Measurements from ENCODE around the gene TMEM183A.

The TMEM183A gene

DNA sequence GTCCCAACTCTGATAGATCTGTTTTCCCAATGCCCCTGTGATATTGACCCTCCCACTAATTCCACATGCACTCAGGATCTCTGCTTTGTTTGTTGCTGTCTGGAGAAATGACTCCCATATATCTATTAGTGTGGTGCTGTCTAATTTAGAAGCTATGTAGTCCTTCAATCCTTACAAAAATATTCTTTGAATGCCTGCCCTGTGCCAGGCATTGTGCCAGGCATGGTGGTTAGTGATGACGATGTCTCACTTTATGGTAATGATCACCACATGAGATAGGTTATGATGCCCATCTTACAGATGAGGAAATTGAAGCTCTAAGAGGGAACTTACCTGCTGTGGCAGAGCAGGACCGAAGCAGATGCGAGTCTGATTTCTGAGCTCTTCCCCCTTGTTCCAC is 65.7 kb downstream of the TMEM183A start:
- TF ChIP-seq, protein P1, sequence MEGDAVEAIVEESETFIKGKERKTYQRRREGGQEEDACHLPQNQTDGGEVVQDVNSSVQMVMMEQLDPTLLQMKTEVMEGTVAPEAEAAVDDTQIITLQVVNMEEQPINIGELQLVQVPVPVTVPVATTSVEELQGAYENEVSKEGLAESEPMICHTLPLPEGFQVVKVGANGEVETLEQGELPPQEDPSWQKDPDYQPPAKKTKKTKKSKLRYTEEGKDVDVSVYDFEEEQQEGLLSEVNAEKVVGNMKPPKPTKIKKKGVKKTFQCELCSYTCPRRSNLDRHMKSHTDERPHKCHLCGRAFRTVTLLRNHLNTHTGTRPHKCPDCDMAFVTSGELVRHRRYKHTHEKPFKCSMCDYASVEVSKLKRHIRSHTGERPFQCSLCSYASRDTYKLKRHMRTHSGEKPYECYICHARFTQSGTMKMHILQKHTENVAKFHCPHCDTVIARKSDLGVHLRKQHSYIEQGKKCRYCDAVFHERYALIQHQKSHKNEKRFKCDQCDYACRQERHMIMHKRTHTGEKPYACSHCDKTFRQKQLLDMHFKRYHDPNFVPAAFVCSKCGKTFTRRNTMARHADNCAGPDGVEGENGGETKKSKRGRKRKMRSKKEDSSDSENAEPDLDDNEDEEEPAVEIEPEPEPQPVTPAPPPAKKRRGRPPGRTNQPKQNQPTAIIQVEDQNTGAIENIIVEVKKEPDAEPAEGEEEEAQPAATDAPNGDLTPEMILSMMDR (IDR thresholded peaks at IDR 0.05; ENCODE audit: low read depth, low read length, missing control alignments): no peak
- no peak overlapping the region for H3K4me3 ChIP-seq (ENCODE audit: low read depth, low read length)
- no peak for DNase-seq (ENCODE audit: low read depth)

- no peak for DNase-seq (ENCODE audit: low read depth)
- TF ChIP-seq, protein P1 (IDR thresholded peaks at IDR 0.05; ENCODE audit: low read depth, low read length, missing control alignments): no peak
Observed at GRCh38 chr1:203073469-203073868, 66.3 kb downstream of the TMEM183A start.

More at GRCh38 chr1:203073469-203073868, 66.3 kb downstream of the TMEM183A start:
- no peak overlapping the region for H3K4me3 ChIP-seq (ENCODE audit: low read depth, low read length)
